IMR-90 (cell line): ENCODE measurements around the gene ATP2C2.

Experiments used
- CEBPB ChIP-seq: IDR thresholded peaks from 2 replicates; pipeline ENCODE4 v1.6.1; 2012; ENCODE audit warnings: low read depth, low read length, improper control_type of control experiment
- CHD1 ChIP-seq: IDR thresholded peaks from 2 replicates; pipeline ENCODE4 v1.6.1; 2012; ENCODE audit warnings: low read depth, low read length, improper control_type of control experiment
- CTCF ChIP-seq: conservative IDR thresholded peaks from 2 replicates; pipeline ENCODE4 v1.5.1; 2012; ENCODE audit warnings: mild to moderate bottlenecking, low read depth, low read length, improper control_type of control experiment
- ELK1 ChIP-seq: fragments of 150-350 bp; IDR thresholded peaks from 2 replicates; pipeline ENCODE4 v1.6.1; 2016; ENCODE audit warnings: low read depth, mild to moderate bottlenecking, low read length, moderate library complexity, borderline replicate concordance
- FOS ChIP-seq: fragments of 150-350 bp; IDR thresholded peaks from 2 replicates; pipeline ENCODE4 v1.6.1; 2016; ENCODE audit warnings: low read depth, low read length
- MAFK ChIP-seq: IDR thresholded peaks from 2 replicates; pipeline ENCODE4 v1.6.1; 2012; ENCODE audit warnings: low read depth, low read length, improper control_type of control experiment
- MXI1 ChIP-seq: IDR thresholded peaks from 2 replicates; pipeline ENCODE4 v1.6.1; 2012; ENCODE audit warnings: low read depth, mild to moderate bottlenecking, low read length, moderate library complexity, borderline replicate concordance
- POLR2A ChIP-seq: IDR thresholded peaks from 2 replicates; pipeline ENCODE4 v1.6.1; 2012; ENCODE audit warnings: mild to moderate bottlenecking, low read depth, low read length
- RAD21 ChIP-seq: IDR thresholded peaks from 2 replicates; pipeline ENCODE4 v1.6.1; 2012; ENCODE audit warnings: low read length, improper control_type of control experiment
- RFX5 ChIP-seq: IDR thresholded peaks from 2 replicates; pipeline ENCODE4 v1.8.0; 2012; ENCODE audit warnings: low read depth, mild to moderate bottlenecking, low read length, moderate library complexity
- SMC3 ChIP-seq: fragments of 150-350 bp; IDR thresholded peaks from 2 replicates; pipeline ENCODE4 v1.6.1; 2016; ENCODE audit warnings: low read depth, mild to moderate bottlenecking, antibody characterized with exemption, low read length, moderate library complexity
- USF2 ChIP-seq: fragments of 150-350 bp; IDR thresholded peaks from 2 replicates; pipeline ENCODE4 v1.6.1; 2017; ENCODE audit warnings: mild to moderate bottlenecking, antibody characterized with exemption, low read length, low read depth

GRCh38 chr16:84443166-84443802, 74.9 kb downstream of the ATP2C2 start:
- TF ChIP-seq CTCF (no peak), POLR2A (no peak), CHD1 (no peak), USF2 (no peak), RFX5 (no peak), FOS (no peak), RAD21 (no peak), CEBPB (no peak), MXI1 (no peak), ELK1 (no peak), SMC3 (no peak), MAFK (no peak)
